Measurements from ENCODE around the gene NCKAP5.

- TF ChIP-seq CTCF (IDR thresholded peaks at IDR 0.05; ENCODE audit: low read depth, low read length, missing input control) = no peak
- no peak for TF ChIP-seq RAD21 (IDR thresholded peaks at IDR 0.05)
- no peak for TF ChIP-seq HNF4G (IDR thresholded peaks at IDR 0.05)
- no peak for TF ChIP-seq EGR1 (IDR thresholded peaks at IDR 0.05; ENCODE audit: low read depth in 2 of 2)
- no peak for TF ChIP-seq TAF1 (conservative IDR thresholded peaks at IDR 0.05)
- TF ChIP-seq REST (IDR thresholded peaks at IDR 0.05) = no peak
- TF ChIP-seq YY1 (IDR thresholded peaks at IDR 0.05) = no peak
- TF ChIP-seq FOXA2 (IDR thresholded peaks at IDR 0.05) = no peak
- TF ChIP-seq ZBTB33 (IDR thresholded peaks at IDR 0.05) = no peak
- TF ChIP-seq SP1 (IDR thresholded peaks at IDR 0.05) = no peak
These were observed 443.8 kb downstream of the NCKAP5 start for GRCh38 chr2:133124446-133124845.
